ENCODE results near the gene HOXD12. TPM values are rescaled to one million over a fixed set of nuclear protein-coding genes. Genes with fewer than 3 reads are reported as not detected.

HOXD12 gene
- total and polyA plus RNA-seq, 2 experiments from 2014 or later = not detected

DNA sequence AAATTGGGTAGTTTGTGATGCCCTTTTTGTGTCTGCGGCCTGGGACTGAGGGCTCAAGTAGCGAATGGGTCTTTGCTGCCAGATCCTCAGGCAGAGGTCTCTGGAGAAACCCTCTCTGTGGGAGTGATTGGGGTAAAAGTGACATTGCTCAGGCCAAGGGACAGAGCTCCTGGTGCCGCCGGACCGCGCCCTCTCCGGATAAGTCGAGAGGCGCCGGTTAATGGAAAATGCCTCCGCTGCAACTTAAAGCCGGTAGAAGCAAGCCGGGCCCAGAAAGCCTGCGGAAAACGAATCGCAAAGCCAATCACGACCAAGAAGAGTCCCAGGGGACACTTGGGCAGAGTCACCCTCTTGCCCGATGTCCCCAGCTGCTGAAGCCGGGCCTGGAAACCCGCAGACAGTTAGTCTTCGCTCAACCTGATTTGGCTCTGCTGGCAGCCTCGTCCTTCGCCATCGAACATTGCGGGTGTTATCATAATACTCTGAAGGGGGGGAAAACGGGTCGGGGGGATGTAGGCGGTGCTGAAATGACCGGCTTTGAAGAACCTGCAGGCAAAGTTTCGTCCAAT, 352 bp upstream of the HOXD12 start:
- peak overlapping the region; percentile 68 for H3K4me3 Mint-ChIP-seq
- Histone ChIP-seq H3K4me1 (ENCODE audit: insufficient read depth) (peaks cover 62% of the 10 kb centered on the region), H4K20me1 (replicated peaks; ENCODE audit: insufficient read depth) (peaks cover 44% of the 10 kb centered on the region)

DNA sequence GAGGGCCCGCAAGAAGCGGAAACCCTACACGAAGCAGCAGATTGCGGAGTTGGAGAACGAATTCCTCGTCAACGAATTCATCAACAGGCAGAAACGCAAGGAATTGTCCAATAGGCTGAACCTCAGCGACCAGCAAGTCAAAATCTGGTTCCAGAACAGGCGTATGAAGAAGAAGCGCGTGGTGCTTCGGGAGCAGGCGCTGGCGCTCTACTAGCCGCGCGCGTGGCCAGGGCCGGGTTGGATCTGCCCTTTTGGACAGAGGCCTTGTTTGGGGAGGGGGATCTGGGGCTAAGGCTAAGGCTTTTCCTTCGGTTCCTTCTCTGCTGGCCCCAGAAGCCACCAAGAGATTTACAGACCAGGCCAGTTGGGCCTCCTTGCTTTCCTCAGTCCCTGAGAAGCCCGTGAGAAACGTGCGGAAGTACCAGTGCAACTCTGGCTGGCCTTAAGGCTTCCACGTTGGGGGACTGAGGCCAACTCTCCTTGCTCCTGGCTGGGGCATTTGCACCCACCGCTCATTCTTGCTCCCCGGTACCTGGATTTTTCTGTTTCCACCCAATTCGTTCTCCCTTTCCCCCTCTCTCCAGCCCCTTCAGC, 1.0 kb downstream of the HOXD12 start:
- no peak for ATAC-seq
- Histone ChIP-seq H3K9me2 (ENCODE audit: insufficient read depth) (no peaks in the 10 kb centered on the region), H3K36me3 (ENCODE audit: insufficient read depth) (no peaks in the 10 kb centered on the region; the same call in 1 of the 2 replicates), H3K4me2 (peak overlapping the region; percentile 94), H3K4me3 (peak overlapping the region; percentile 46; the same call in 1 of the 2 replicates), H3F3A (replicated peaks; ENCODE audit: low read depth) (peaks cover 30% of the 10 kb centered on the region), H4K20me1 (replicated peaks; ENCODE audit: insufficient read depth) (peaks cover 40% of the 10 kb centered on the region), H3K79me2 (replicated peaks; ENCODE audit: insufficient read depth) (no peaks in the 10 kb centered on the region), H2AFZ (peak overlapping the region; percentile 59; the same call in 1 of the 2 replicates), H3K27me3 (ENCODE audit: insufficient read depth) (peaks cover 94% of the 10 kb centered on the region), H3K27ac (ENCODE audit: low read depth) (no peak overlapping the region), H3K4me1 (ENCODE audit: insufficient read depth) (peaks cover 64% of the 10 kb centered on the region)
- DNase-seq (ENCODE audit: low spot score) = peak; percentile 53
- Mint-ChIP-seq H3K27ac (no peak overlapping the region), H3K4me3 (peak overlapping the region; percentile 43; the same call in 2 of the 3 replicates), H3K9me3 (peaks cover 3% of the 10 kb centered on the region; the same call in 1 of the 3 replicates), H3K4me1 (peaks cover 48% of the 10 kb centered on the region), H3K27me3 (ENCODE audit: insufficient read depth, low read depth, poor library complexity) (peaks cover 99% of the 10 kb centered on the region), H3K36me3 (ENCODE audit: low read depth) (no peaks in the 10 kb centered on the region)
- TF ChIP-seq, protein P1, sequence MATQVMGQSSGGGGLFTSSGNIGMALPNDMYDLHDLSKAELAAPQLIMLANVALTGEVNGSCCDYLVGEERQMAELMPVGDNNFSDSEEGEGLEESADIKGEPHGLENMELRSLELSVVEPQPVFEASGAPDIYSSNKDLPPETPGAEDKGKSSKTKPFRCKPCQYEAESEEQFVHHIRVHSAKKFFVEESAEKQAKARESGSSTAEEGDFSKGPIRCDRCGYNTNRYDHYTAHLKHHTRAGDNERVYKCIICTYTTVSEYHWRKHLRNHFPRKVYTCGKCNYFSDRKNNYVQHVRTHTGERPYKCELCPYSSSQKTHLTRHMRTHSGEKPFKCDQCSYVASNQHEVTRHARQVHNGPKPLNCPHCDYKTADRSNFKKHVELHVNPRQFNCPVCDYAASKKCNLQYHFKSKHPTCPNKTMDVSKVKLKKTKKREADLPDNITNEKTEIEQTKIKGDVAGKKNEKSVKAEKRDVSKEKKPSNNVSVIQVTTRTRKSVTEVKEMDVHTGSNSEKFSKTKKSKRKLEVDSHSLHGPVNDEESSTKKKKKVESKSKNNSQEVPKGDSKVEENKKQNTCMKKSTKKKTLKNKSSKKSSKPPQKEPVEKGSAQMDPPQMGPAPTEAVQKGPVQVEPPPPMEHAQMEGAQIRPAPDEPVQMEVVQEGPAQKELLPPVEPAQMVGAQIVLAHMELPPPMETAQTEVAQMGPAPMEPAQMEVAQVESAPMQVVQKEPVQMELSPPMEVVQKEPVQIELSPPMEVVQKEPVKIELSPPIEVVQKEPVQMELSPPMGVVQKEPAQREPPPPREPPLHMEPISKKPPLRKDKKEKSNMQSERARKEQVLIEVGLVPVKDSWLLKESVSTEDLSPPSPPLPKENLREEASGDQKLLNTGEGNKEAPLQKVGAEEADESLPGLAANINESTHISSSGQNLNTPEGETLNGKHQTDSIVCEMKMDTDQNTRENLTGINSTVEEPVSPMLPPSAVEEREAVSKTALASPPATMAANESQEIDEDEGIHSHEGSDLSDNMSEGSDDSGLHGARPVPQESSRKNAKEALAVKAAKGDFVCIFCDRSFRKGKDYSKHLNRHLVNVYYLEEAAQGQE (IDR thresholded peaks at IDR 0.05; ENCODE audit: unreplicated experiment) = no peak
- TF ChIP-seq, protein P2, sequence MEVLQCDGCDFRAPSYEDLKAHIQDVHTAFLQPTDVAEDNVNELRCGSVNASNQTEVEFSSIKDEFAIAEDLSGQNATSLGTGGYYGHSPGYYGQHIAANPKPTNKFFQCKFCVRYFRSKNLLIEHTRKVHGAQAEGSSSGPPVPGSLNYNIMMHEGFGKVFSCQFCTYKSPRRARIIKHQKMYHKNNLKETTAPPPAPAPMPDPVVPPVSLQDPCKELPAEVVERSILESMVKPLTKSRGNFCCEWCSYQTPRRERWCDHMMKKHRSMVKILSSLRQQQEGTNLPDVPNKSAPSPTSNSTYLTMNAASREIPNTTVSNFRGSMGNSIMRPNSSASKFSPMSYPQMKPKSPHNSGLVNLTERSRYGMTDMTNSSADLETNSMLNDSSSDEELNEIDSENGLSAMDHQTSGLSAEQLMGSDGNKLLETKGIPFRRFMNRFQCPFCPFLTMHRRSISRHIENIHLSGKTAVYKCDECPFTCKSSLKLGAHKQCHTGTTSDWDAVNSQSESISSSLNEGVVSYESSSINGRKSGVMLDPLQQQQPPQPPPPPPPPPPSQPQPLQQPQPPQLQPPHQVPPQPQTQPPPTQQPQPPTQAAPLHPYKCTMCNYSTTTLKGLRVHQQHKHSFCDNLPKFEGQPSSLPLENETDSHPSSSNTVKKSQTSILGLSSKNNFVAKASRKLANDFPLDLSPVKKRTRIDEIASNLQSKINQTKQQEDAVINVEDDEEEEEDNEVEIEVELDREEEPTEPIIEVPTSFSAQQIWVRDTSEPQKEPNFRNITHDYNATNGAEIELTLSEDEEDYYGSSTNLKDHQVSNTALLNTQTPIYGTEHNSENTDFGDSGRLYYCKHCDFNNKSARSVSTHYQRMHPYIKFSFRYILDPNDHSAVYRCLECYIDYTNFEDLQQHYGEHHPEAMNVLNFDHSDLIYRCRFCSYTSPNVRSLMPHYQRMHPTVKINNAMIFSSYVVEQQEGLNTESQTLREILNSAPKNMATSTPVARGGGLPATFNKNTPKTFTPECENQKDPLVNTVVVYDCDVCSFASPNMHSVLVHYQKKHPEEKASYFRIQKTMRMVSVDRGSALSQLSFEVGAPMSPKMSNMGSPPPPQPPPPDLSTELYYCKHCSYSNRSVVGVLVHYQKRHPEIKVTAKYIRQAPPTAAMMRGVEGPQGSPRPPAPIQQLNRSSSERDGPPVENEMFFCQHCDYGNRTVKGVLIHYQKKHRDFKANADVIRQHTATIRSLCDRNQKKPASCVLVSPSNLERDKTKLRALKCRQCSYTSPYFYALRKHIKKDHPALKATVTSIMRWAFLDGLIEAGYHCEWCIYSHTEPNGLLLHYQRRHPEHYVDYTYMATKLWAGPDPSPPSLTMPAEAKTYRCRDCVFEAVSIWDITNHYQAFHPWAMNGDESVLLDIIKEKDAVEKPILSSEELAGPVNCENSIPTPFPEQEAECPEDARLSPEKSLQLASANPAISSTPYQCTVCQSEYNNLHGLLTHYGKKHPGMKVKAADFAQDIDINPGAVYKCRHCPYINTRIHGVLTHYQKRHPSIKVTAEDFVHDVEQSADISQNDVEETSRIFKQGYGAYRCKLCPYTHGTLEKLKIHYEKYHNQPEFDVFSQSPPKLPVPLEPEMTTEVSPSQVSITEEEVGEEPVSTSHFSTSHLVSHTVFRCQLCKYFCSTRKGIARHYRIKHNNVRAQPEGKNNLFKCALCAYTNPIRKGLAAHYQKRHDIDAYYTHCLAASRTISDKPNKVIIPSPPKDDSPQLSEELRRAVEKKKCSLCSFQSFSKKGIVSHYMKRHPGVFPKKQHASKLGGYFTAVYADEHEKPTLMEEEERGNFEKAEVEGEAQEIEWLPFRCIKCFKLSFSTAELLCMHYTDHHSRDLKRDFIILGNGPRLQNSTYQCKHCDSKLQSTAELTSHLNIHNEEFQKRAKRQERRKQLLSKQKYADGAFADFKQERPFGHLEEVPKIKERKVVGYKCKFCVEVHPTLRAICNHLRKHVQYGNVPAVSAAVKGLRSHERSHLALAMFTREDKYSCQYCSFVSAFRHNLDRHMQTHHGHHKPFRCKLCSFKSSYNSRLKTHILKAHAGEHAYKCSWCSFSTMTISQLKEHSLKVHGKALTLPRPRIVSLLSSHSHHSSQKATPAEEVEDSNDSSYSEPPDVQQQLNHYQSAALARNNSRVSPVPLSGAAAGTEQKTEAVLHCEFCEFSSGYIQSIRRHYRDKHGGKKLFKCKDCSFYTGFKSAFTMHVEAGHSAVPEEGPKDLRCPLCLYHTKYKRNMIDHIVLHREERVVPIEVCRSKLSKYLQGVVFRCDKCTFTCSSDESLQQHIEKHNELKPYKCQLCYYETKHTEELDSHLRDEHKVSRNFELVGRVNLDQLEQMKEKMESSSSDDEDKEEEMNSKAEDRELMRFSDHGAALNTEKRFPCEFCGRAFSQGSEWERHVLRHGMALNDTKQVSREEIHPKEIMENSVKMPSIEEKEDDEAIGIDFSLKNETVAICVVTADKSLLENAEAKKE (CRISPR knock-in tag; IDR thresholded peaks at IDR 0.05) = no peak
- TF ChIP-seq EZH2phosphoT487 (IDR thresholded peaks at IDR 0.05; ENCODE audit: unreplicated experiment) = peak; percentile 87
- TF ChIP-seq ZNF331 (CRISPR knock-in tag; IDR thresholded peaks at IDR 0.05; ENCODE audit: low read depth) = no peak
- TF ChIP-seq ZNF114 (CRISPR knock-in tag; IDR thresholded peaks at IDR 0.05) = no peak
- TF ChIP-seq POLR2AphosphoS5 (IDR thresholded peaks at IDR 0.05; ENCODE audit: low read depth) = no peak
- TF ChIP-seq JUNB (IDR thresholded peaks at IDR 0.05; ENCODE audit: unreplicated experiment) = no peak

More for the DNA sequence above, 352 bp upstream of the HOXD12 start:
- no peak for ATAC-seq
- no peak overlapping the region for H3K27ac ChIP-seq (ENCODE audit: low read depth)
- H3K36me3 Mint-ChIP-seq (ENCODE audit: low read depth) = no peaks in the 10 kb centered on the region
- peak; percentile 48 for DNase-seq (ENCODE audit: low spot score)
- H3K79me2 ChIP-seq (replicated peaks; ENCODE audit: insufficient read depth) = no peaks in the 10 kb centered on the region
- H3F3A ChIP-seq (replicated peaks; ENCODE audit: low read depth) = peaks cover 28% of the 10 kb centered on the region
- H3K9me2 ChIP-seq (ENCODE audit: insufficient read depth) = no peaks in the 10 kb centered on the region
- no peak overlapping the region for H3K27ac Mint-ChIP-seq
- H3K9me3 Mint-ChIP-seq = no peaks in the 10 kb centered on the region
- TF ChIP-seq, protein P3, sequence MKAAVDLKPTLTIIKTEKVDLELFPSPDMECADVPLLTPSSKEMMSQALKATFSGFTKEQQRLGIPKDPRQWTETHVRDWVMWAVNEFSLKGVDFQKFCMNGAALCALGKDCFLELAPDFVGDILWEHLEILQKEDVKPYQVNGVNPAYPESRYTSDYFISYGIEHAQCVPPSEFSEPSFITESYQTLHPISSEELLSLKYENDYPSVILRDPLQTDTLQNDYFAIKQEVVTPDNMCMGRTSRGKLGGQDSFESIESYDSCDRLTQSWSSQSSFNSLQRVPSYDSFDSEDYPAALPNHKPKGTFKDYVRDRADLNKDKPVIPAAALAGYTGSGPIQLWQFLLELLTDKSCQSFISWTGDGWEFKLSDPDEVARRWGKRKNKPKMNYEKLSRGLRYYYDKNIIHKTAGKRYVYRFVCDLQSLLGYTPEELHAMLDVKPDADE (IDR thresholded peaks at IDR 0.05) = no peak
- TF ChIP-seq EZH2phosphoT487 (IDR thresholded peaks at IDR 0.05; ENCODE audit: unreplicated experiment) (peak; percentile 27), EZH2 (IDR thresholded peaks at IDR 0.05; ENCODE audit: low read depth, unreplicated experiment) (peak; percentile 96)
- H3K36me3 ChIP-seq (ENCODE audit: insufficient read depth) = no peaks in the 10 kb centered on the region; the same call in 1 of the 2 replicates
- peak overlapping the region; percentile 94 for H3K4me2 ChIP-seq
- peaks cover 99% of the 10 kb centered on the region for H3K27me3 Mint-ChIP-seq (ENCODE audit: insufficient read depth, low read depth, poor library complexity)
- peak overlapping the region; percentile 46 for H3K4me3 ChIP-seq
- H3K27me3 ChIP-seq (ENCODE audit: insufficient read depth) = peaks cover 94% of the 10 kb centered on the region
- peaks cover 45% of the 10 kb centered on the region for H3K4me1 Mint-ChIP-seq
- peak overlapping the region; percentile 59; the same call in 1 of the 2 replicates for H2AFZ ChIP-seq
